NT2/D1 (cell line): ENCODE results near the gene GFRA1.

ENCODE experiments used
- DNase-seq: peaks from one replicate; pipeline ENCODE4 v3.0.0-alpha.2; 2011; ENCODE audit warnings: low read depth, low spot score
- H3K27me3 ChIP-seq: 2 replicates; pipeline ENCODE4 v1.6.0; 2011; ENCODE audit warnings: mild to moderate bottlenecking; ENCODE audit not compliant: insufficient read length, insufficient read depth
- H3K36me3 ChIP-seq: 2 replicates; pipeline ENCODE4 v1.6.1; 2011; ENCODE audit warnings: mild to moderate bottlenecking, low read length, mixed read lengths; ENCODE audit not compliant: insufficient read depth, insufficient read length
- H3K4me1 ChIP-seq: 2 replicates; pipeline ENCODE4 v1.5.1; 2011; ENCODE audit not compliant: insufficient read depth, insufficient read length
- H3K4me3 ChIP-seq: 2 replicates; pipeline ENCODE4 v1.5.1; 2011; ENCODE audit warnings: low read depth; ENCODE audit not compliant: insufficient read length
- H3K9ac ChIP-seq: 2 replicates; pipeline ENCODE4 v1.6.0; 2011; ENCODE audit warnings: low read depth; ENCODE audit not compliant: insufficient read length
- H3K9me3 ChIP-seq: 2 replicates; pipeline ENCODE4 v1.5.1; 2011; ENCODE audit warnings: mild to moderate bottlenecking, low read length; ENCODE audit not compliant: insufficient read depth
- SUZ12 ChIP-seq: IDR thresholded peaks from 2 replicates; pipeline ENCODE4 v1.6.1; 2011; ENCODE audit not compliant: insufficient read length, insufficient read depth; ENCODE audit errors: extremely low read depth
- YY1 ChIP-seq: IDR thresholded peaks from 2 replicates; pipeline ENCODE4 v1.6.1; 2011; ENCODE audit not compliant: insufficient read length, insufficient read depth
- ZNF274 ChIP-seq: IDR thresholded peaks from 2 replicates; pipeline ENCODE4 v1.6.1; 2011; ENCODE audit warnings: mild to moderate bottlenecking, low read depth, low read length

The GFRA1 gene

GRCh38 chr10:116073001-116073400, 200.0 kb downstream of the GFRA1 start:
- Histone ChIP-seq H3K9ac (no peak overlapping the region), H3K36me3 (no peaks in the 10 kb centered on the region), H3K4me3 (no peak overlapping the region), H3K4me1 (peaks cover 3% of the 10 kb centered on the region), H3K9me3 (no peaks in the 10 kb centered on the region), H3K27me3 (no peaks in the 10 kb centered on the region)
- TF ChIP-seq YY1 (no peak), SUZ12 (no peak), ZNF274 (no peak)
- no peak for DNase-seq

- Histone ChIP-seq H3K4me1 (peaks cover 3% of the 10 kb centered on the region), H3K4me3 (no peak overlapping the region), H3K9me3 (no peaks in the 10 kb centered on the region), H3K27me3 (no peaks in the 10 kb centered on the region), H3K9ac (no peak overlapping the region), H3K36me3 (no peaks in the 10 kb centered on the region)
- TF ChIP-seq SUZ12 (no peak), ZNF274 (no peak), YY1 (no peak)
- no peak for DNase-seq
Observed at GRCh38 chr10:116071453-116072148, 201.4 kb downstream of the GFRA1 start.

- no peak overlapping the region for H3K4me3 ChIP-seq
Observed at GRCh38 chr10:116070743-116071320, 202.2 kb downstream of the GFRA1 start.

GRCh38 chr10:116069856-116070255, 203.2 kb downstream of the GFRA1 start:
- no peak for TF ChIP-seq ZNF274
- TF ChIP-seq SUZ12 = no peak

More at GRCh38 chr10:116070743-116071320, 202.2 kb downstream of the GFRA1 start:
- DNase-seq = no peak
- no peaks in the 10 kb centered on the region for H3K27me3 ChIP-seq
- no peak for TF ChIP-seq YY1
- no peak for TF ChIP-seq SUZ12
- no peak for TF ChIP-seq ZNF274
- H3K9me3 ChIP-seq = no peaks in the 10 kb centered on the region
- H3K9ac ChIP-seq = no peak overlapping the region
- peaks cover 3% of the 10 kb centered on the region for H3K4me1 ChIP-seq
- no peaks in the 10 kb centered on the region for H3K36me3 ChIP-seq

GRCh38 chr10:116067825-116068224, 205.2 kb downstream of the GFRA1 start:
- Histone ChIP-seq H3K4me1 (peaks cover 3% of the 10 kb centered on the region), H3K27me3 (no peaks in the 10 kb centered on the region), H3K4me3 (no peak overlapping the region), H3K9me3 (no peaks in the 10 kb centered on the region), H3K9ac (no peak overlapping the region), H3K36me3 (no peaks in the 10 kb centered on the region)
- TF ChIP-seq YY1 (no peak), ZNF274 (no peak), SUZ12 (no peak)
- DNase-seq = no peak

More at GRCh38 chr10:116069856-116070255, 203.2 kb downstream of the GFRA1 start:
- Histone ChIP-seq H3K4me3 (no peak overlapping the region), H3K4me1 (peaks cover 3% of the 10 kb centered on the region), H3K36me3 (no peaks in the 10 kb centered on the region), H3K9me3 (no peaks in the 10 kb centered on the region), H3K9ac (no peak overlapping the region), H3K27me3 (no peaks in the 10 kb centered on the region)
- DNase-seq = no peak

- H3K4me3 ChIP-seq = no peak overlapping the region
- H3K4me1 ChIP-seq = no peaks in the 10 kb centered on the region
- H3K9me3 ChIP-seq = no peaks in the 10 kb centered on the region
- TF ChIP-seq SUZ12 (no peak), ZNF274 (no peak), YY1 (no peak)
- no peaks in the 10 kb centered on the region for H3K27me3 ChIP-seq
- no peak for DNase-seq
- H3K9ac ChIP-seq = no peak overlapping the region
- H3K36me3 ChIP-seq = no peaks in the 10 kb centered on the region
Observed at GRCh38 chr10:116063107-116063506, 209.9 kb downstream of the GFRA1 start.

- Histone ChIP-seq H3K4me3 (no peak overlapping the region), H3K9ac (no peak overlapping the region), H3K4me1 (no peaks in the 10 kb centered on the region), H3K36me3 (no peaks in the 10 kb centered on the region), H3K9me3 (no peaks in the 10 kb centered on the region), H3K27me3 (no peaks in the 10 kb centered on the region)
- no peak for DNase-seq
- no peak for TF ChIP-seq SUZ12
- no peak for TF ChIP-seq ZNF274
- no peak for TF ChIP-seq YY1
Observed at GRCh38 chr10:116060864-116061263, 212.1 kb downstream of the GFRA1 start.
